GM10847 (cell line): ENCODE data around the gene DDO.

Experiments
- POLR2A ChIP-seq: IDR thresholded peaks from 2 replicates; pipeline ENCODE4 v1.6.1; 2011; ENCODE audit not compliant: insufficient read length; ENCODE audit errors: extremely low read depth

DDO gene

GRCh38 chr6:110415086-110415916 is at the start of gene DDO:
DDO (minus strand) TSS chr6:110415575; CDS start chr6:110413462, 2,113 bp downstream.
- TF ChIP-seq POLR2A = no peak

- no peak for TF ChIP-seq POLR2A
Measured at GRCh38 chr6:110462884-110463481, 47.6 kb upstream of the DDO start.

GRCh38 chr6:110461376-110461775 is 46.0 kb upstream of the DDO start:
- no peak for TF ChIP-seq POLR2A

DNA sequence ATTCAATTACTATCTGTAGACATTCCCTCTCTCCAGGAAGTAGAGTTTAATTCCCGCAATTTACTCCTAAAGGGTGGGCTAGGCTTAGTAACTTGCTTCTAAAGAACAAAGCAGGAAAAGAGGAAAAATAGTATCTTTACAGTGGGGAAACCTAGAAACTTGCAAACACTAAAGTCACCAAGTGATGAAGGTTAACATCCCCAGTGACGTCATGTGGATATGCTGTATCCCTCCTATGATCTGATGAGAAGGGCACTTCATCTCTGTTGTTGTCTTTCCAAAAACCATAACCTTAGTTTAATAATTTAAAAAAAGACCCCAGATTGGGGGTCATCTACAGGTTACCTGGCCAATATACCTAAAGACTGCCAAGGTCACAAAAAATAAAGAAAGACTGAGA is 43.8 kb upstream of the DDO start:
- TF ChIP-seq POLR2A = no peak

DNA sequence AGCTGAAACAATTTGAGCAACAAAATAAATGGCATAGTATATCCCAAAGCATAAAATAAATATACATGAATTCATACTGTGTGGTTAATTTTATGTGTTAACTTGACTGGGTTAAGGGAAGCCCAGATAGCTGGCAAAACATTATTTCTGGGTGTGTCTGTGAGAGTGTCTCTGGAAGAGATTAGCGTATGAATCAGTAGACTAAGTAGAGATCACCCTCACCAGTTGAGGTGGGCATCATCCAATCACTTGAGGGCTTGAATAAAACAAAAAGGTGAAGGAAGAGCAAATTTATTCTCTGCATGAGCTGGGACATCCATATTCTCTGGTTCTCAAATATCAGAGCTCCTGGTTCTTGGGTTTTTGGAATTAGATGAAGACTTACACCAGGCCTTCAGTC is 43.1 kb upstream of the DDO start:
- TF ChIP-seq POLR2A = no peak

DNA sequence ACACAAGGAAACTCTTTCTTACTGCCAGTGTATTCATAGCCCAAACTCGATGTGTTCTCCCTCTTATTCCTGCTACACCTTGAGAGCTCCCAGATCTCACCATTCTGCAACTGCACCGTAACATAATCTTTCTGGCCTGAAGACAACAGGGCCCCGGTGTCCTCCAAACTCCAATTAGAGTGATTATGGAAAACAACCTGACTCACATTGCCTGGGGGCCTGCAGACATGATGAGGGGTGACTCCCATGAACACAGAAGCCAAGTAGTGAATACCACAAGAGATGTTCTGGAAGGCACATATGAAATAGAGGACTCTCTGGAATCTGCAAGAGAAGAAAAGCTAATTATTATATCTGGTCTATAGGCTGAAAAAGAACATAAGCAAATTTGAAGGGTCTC is 41.3 kb upstream of the DDO start:
- no peak for TF ChIP-seq POLR2A

GRCh38 chr6:110449541-110449895 is 34.1 kb upstream of the DDO start:
- no peak for TF ChIP-seq POLR2A

- TF ChIP-seq POLR2A = no peak
Measured at GRCh38 chr6:110448846-110449540, 33.6 kb upstream of the DDO start.

GRCh38 chr6:110447761-110448160 is 32.4 kb upstream of the DDO start:
- TF ChIP-seq POLR2A = no peak

DNA sequence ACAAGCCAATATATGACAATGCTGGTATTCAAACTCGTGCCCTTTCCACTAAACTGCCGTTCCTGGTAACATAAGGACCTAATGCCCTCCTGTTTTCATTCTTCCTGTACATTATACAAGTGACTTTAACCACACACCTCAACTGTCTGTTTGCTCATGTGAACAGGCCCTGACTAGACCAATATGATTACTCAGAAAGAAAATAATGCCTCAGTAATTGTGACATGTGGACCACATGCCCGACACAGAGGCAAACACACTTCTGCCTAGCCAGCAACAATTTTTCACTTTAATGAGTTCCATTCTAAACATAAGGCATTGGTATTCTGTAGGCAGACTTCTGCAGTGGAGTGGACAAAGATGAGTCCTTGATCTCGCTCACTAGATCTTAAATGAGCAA is 31.0 kb upstream of the DDO start:
- TF ChIP-seq POLR2A = no peak

DNA sequence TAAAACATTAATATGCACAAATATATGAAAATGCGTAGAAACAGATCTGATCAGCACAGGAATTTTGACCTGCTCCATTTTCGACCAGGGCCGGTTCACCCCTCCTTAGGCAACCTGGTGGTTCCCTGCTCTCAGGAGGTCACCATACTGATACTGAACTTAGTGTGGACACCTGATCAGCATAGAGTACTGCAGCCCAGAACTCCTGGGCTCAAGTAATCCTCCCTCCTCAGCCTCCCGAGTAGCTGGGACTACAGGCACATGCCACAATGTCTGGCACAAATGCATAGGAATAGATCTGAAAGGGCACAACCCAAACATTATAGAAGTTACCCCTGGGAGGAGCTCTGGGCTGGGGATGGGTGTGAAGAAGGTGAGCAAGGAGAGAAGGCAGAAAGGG is 24.7 kb upstream of the DDO start:
- TF ChIP-seq POLR2A = no peak

DNA sequence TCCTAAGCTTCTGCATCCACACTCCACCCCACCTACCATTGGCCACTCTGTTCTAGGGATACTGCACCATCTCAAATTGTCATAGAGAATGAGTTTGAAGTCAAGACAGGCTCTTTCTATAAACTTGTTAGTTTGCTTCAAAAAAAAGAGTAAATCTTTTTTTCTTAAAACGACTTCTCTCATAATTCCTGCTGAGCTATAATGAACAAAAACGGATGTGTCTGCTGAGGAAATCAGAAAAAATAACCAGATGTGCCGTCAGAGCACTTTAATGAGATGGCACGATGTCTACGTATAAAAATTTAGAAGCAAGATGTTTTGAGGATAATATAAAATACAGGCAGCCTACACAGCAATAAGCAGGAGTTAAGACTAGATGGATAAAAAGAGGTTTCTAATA is 24.0 kb upstream of the DDO start:
- TF ChIP-seq POLR2A = no peak

DNA sequence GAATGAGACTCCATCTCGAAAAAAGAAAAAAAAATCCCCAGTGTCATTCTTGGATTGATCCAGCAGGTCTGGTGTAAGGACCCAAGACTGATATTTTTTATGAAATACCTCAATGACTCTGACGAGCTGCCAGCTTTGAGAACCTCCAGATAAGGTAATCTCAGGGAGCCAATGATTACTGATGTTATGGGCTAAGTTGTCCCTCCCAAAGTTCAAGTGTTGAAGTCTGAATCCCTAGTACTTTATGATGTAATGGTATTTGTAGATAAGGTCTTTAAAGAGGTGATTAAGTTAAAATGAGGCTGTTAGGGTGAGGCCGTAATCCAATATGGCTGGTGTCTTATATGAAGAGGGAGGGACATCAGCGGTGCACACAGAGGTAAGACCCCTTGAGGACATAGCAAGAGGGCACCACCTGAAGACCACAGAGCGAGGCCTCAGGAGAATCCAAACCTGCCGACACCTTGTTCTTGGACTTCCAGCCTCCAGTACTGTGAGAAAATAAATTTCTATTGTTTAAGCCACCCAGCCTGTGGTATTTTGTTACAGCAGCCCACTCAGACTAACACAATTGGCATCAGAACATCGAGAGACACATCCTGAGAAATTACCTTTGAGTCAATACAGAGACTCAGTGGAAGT is 19.7 kb upstream of the DDO start:
- TF ChIP-seq POLR2A = no peak

GRCh38 chr6:110432285-110432900 is 17.0 kb upstream of the DDO start:
- no peak for TF ChIP-seq POLR2A

DNA sequence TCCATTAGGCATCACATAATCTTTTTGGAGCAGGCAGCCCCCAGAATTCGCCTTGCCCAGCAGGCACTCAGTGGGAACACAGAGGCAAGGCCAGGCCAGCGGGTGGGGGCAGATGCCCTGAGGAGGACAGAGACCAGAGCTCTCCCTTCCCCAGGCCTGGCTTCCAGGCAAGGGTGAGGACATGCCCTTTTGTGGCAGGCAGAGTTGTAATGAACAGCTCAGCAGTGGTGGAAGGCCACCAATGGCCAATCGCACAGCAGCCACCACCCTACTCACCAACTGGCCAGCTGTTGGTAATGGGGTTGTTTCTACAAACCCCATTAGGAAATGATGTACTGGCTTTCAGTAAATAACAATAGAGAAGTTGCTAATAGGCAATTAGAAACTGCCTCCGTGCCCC is 15.4 kb upstream of the DDO start:
- TF ChIP-seq POLR2A = no peak
